ENCODE results near the gene MBD3.
"Not testable (repeated sequence)": the region's sequence is repeated elsewhere in the genome, so short reads cannot be mapped to it uniquely, and the experiment has no call there.

Gene MBD3

GRCh38 chr19:1539749-1540148 is 52.9 kb downstream of the MBD3 start:
- not testable (repeated sequence) for DNase-seq (ENCODE audit: low read depth in 2 of 2)

GRCh38 chr19:1538978-1539377 is 53.7 kb downstream of the MBD3 start:
- no peak for DNase-seq (ENCODE audit: low read depth in 2 of 2)

- not testable (repeated sequence) for DNase-seq (ENCODE audit: low read depth in 2 of 2)
Observed at GRCh38 chr19:1535699-1536098, 57.0 kb downstream of the MBD3 start.

- DNase-seq (ENCODE audit: low read depth in 2 of 2), result no peak
Observed at GRCh38 chr19:1534972-1535371, 57.7 kb downstream of the MBD3 start.

GRCh38 chr19:1533510-1534150 is 59.0 kb downstream of the MBD3 start:
- no peak for DNase-seq (ENCODE audit: low read depth in 2 of 2)

GRCh38 chr19:1532003-1532402 is 60.7 kb downstream of the MBD3 start:
- DNase-seq (ENCODE audit: low read depth in 2 of 2), result no peak

- no peak for DNase-seq (ENCODE audit: low read depth in 2 of 2)
Observed at GRCh38 chr19:1531587-1531986, 61.1 kb downstream of the MBD3 start.

GRCh38 chr19:1530856-1531255 is 61.8 kb downstream of the MBD3 start:
- DNase-seq (ENCODE audit: low read depth in 2 of 2), result not testable (repeated sequence)

GRCh38 chr19:1529430-1529816 is 63.2 kb downstream of the MBD3 start:
- DNase-seq (ENCODE audit: low read depth in 2 of 2), result no peak

GRCh38 chr19:1528596-1529429 is 63.9 kb downstream of the MBD3 start:
- DNase-seq (ENCODE audit: low read depth in 2 of 2), result no peak

- no peak for DNase-seq (ENCODE audit: low read depth in 2 of 2)
Observed at GRCh38 chr19:1527650-1528309, 64.9 kb downstream of the MBD3 start.

- DNase-seq (ENCODE audit: low read depth in 2 of 2), result no peak
Observed at GRCh38 chr19:1526979-1527649, 65.6 kb downstream of the MBD3 start.

GRCh38 chr19:1526066-1526778 is 66.4 kb downstream of the MBD3 start:
- no peak for DNase-seq (ENCODE audit: low read depth in 2 of 2)

GRCh38 chr19:1525343-1525742 is 67.3 kb downstream of the MBD3 start:
- DNase-seq (ENCODE audit: low read depth in 2 of 2), result no peak

GRCh38 chr19:1524972-1525325 is 67.7 kb downstream of the MBD3 start:
- no peak for DNase-seq (ENCODE audit: low read depth in 2 of 2)

- no peak for DNase-seq (ENCODE audit: low read depth in 2 of 2)
Observed at GRCh38 chr19:1524287-1524971, 68.2 kb downstream of the MBD3 start.

All from fibroblast of skin of left quadriceps (primary cell).